Measurements from ENCODE around the gene MYH15.

Gene MYH15

DNA sequence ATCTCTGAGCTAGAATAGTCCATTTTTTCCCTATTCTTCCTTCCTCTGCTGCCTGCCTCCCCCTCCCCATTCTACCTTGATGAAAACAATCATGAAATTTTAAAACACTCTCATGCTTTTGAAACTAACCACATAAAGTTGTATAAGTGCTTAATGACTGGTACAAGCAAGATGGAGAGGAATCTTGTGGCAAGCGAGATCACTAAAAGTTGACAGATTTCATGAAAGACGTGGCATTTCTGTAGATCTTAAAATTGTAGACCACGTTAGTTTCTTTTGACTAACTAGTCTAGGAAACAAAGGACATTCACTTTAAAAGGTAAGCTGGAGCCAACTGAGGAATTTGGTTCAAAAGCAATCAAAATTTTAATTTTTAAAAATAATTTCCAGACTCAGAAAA is 178.6 kb downstream of the MYH15 start:
- no peak for DNase-seq (ENCODE audit: extremely low spot score)
- ChIA-PET POLR2A (no interaction called here), CTCF (no interaction called here)
- no peak for TF ChIP-seq CTBP1 (IDR thresholded peaks at IDR 0.05; ENCODE audit: borderline replicate concordance)
- TF ChIP-seq FOXA1 (IDR thresholded peaks at IDR 0.05): no peak
- TF ChIP-seq ARNT (IDR thresholded peaks at IDR 0.05): no peak
- TF ChIP-seq FOXK2 (IDR thresholded peaks at IDR 0.05): no peak
- no peak for TF ChIP-seq HDGF (IDR thresholded peaks at IDR 0.05; ENCODE audit: borderline replicate concordance)
- no peak for TF ChIP-seq ELF4 (IDR thresholded peaks at IDR 0.05)
- no peak for TF ChIP-seq FOXM1 (IDR thresholded peaks at IDR 0.05; ENCODE audit: borderline replicate concordance)
- TF ChIP-seq SP1 (IDR thresholded peaks at IDR 0.05): no peak
- no peak for TF ChIP-seq TARDBP (IDR thresholded peaks at IDR 0.05)
- TF ChIP-seq BHLHE40 (IDR thresholded peaks at IDR 0.05; ENCODE audit: borderline replicate concordance): no peak
- TF ChIP-seq ZNF384 (IDR thresholded peaks at IDR 0.05): no peak
- TF ChIP-seq L3MBTL2 (conservative IDR thresholded peaks at IDR 0.05): no peak
- TF ChIP-seq PKNOX1 (IDR thresholded peaks at IDR 0.05): no peak
- TF ChIP-seq SUZ12 (IDR thresholded peaks at IDR 0.05): no peak
- TF ChIP-seq NFRKB (IDR thresholded peaks at IDR 0.05): no peak
- TF ChIP-seq LEF1 (IDR thresholded peaks at IDR 0.05; ENCODE audit: borderline replicate concordance): no peak
